GM18951 (cell line): Measurements from ENCODE around the gene MFAP5.

Experiments
- POLR2A ChIP-seq: IDR thresholded peaks from 4 replicates; pipeline ENCODE4 v1.6.1; 2011; ENCODE audit warnings: mild to moderate bottlenecking; ENCODE audit not compliant: insufficient read length, insufficient read depth; ENCODE audit errors: extremely low read depth
- in situ Hi-C: fragments of 300-500 bp; cut with MboI; formaldehyde crosslinking; loops from one replicate; pipeline ENCODE4 v1.12.0; 2022; ENCODE audit warnings: low sequenced_read_pairs, mixed read lengths, inconsistent platforms; ENCODE audit not compliant: unreplicated experiment

MFAP5 gene, protein sequence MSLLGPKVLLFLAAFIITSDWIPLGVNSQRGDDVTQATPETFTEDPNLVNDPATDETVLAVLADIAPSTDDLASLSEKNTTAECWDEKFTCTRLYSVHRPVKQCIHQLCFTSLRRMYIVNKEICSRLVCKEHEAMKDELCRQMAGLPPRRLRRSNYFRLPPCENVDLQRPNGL

GRCh38 chr12:8662593-8662992, at the start of gene MFAP5:
MFAP5 (minus strand) TSS chr12:8662826; CDS start chr12:8662104, 722 bp downstream.
- in situ Hi-C loops: no loop called here
- no peak for TF ChIP-seq POLR2A

GRCh38 chr12:8709124-8709830, 46.7 kb upstream of the MFAP5 start:
- in situ Hi-C loops: no loop called here
- TF ChIP-seq POLR2A: no peak

DNA sequence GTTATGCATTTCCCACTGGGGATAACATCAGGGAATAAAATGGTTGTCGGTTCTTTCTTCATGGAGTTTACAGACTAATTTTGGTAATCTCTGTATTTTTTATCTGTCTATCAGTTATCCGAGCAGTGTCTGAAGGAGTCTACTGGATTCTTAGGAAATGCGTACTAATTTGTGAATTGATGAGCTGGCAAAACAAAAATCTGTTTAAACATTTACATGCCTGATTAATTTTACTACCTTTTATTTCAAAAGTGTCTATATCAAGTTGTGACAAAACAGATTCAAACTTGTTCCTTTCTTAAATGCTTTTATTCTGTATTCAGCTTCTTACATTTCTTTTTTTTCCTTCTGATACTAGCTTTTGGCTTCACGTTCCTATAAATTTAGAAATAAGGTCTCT, 39.5 kb upstream of the MFAP5 start:
- in situ Hi-C loops: no loop called here
- TF ChIP-seq POLR2A: no peak

- in situ Hi-C loops: no loop called here
- TF ChIP-seq POLR2A: no peak
Measured at GRCh38 chr12:8701046-8701660, 38.5 kb upstream of the MFAP5 start.

DNA sequence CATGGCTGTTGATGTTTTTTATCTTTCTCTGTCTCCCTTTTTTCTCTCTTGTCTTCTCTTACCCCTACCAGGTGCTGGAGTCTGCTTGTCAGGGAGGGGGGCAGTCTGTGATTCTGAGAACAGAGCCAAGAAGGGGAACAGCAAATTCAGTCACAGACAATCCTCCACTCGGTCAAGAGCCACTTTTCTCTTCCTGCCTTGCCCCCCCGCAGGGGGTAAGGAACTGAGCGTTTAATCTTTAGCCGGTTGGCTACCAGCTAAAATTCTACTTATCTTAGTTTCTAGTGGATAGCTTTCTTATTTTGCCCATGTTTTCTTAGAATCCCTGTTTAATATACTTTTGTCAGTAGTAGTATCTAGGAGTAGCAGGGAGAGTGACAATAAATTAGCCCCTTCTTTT, 37.1 kb upstream of the MFAP5 start:
- no peak for TF ChIP-seq POLR2A
- in situ Hi-C loops: loop anchor here (25.0 kb wide), 1 partner anchor 188 kb away; no protein-coding TSS in a partner anchor

GRCh38 chr12:8698879-8699278, 36.3 kb upstream of the MFAP5 start:
- no peak for TF ChIP-seq POLR2A
- in situ Hi-C loops: loop anchor here (25.0 kb wide), 1 partner anchor 188 kb away; no protein-coding TSS in a partner anchor

- TF ChIP-seq POLR2A: no peak
- in situ Hi-C loops: loop anchor here (25.0 kb wide), 1 partner anchor 189 kb away; no protein-coding TSS in a partner anchor
Measured at GRCh38 chr12:8698132-8698851, 35.7 kb upstream of the MFAP5 start.

- TF ChIP-seq POLR2A: peak; percentile 25
- in situ Hi-C loops: loop anchor here (25.0 kb wide), 1 partner anchor 190 kb away; no protein-coding TSS in a partner anchor
Measured at GRCh38 chr12:8697476-8698131, 35.0 kb upstream of the MFAP5 start, which contains the start of gene RIMKLB. RIMKLB (plus strand) TSS chr12:8697991; CDS start chr12:8713867, 15,876 bp downstream.

DNA sequence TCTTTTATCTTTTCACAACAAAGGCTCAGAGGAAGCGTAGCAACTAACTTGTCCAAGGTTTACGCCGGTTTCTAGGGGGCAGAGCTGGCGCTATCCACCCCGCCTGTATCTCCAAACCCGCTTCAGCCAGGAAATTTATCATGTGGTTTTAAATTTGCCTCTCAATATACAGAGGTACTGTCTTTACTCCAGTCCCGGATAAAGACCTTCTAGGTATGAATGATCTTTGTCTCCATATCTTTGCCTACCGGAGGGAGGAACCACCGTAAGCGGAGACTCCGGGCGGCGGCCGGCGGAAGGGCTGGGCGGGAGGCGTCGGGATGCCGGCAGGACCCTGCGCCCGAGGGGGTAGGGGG, 34.5 kb upstream of the MFAP5 start:
- in situ Hi-C loops: loop anchor here (25.0 kb wide), 1 partner anchor 190 kb away; no protein-coding TSS in a partner anchor
- no peak for TF ChIP-seq POLR2A

GRCh38 chr12:8696442-8697090, 33.9 kb upstream of the MFAP5 start:
- TF ChIP-seq POLR2A: no peak
- in situ Hi-C loops: loop anchor here (25.0 kb wide), 1 partner anchor 191 kb away; no protein-coding TSS in a partner anchor

DNA sequence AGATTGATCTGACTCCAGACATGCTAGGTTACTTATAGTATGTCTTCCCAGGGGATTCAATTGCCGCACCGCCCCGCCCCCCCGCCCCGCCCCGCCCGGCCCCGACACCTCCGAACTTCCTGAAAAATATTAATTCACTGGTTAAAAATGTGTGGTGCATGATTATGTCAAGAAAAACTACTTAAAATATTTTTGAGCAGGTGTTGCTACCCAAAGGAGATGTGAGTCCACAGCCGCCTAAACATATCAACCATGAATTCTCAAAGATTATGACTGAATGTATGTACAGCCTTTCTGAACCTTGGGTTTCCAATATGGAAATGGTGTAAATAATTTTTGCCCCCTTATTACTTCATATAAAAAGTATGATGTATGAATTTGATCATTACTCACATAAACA, 32.5 kb upstream of the MFAP5 start:
- no peak for TF ChIP-seq POLR2A
- in situ Hi-C loops: loop anchor here (25.0 kb wide), 1 partner anchor 192 kb away; no protein-coding TSS in a partner anchor

GRCh38 chr12:8692573-8692972, 29.9 kb upstream of the MFAP5 start:
- in situ Hi-C loops: loop anchor here (25.0 kb wide), 1 partner anchor 195 kb away; no protein-coding TSS in a partner anchor

More at GRCh38 chr12:8692573-8692972, 29.9 kb upstream of the MFAP5 start:
- TF ChIP-seq POLR2A: no peak
